Omental fat pad (tissue), 4 donors: ENCODE measurements around the gene ISM1. TPM values are rescaled to one million over a fixed set of nuclear protein-coding genes. Genes with fewer than 3 reads are reported as not detected.

Experiments used
- ATAC-seq: fragments of 150-250 bp; one replicate; pipeline ENCODE4 v1.9.1; 2016; ENCODE audit warnings: mild to moderate bottlenecking, moderate library complexity; ENCODE audit not compliant: low FRiP score
- DNase-seq: peaks from one replicate; pipeline ENCODE4 v3.0.0-alpha.2; 2019; ENCODE audit warnings: low spot score
- CTCF ChIP-seq, 3 donors: fragments of 450-650 bp; IDR thresholded peaks; one replicate each; pipeline ENCODE4 v1.5.1; 2016 to 2017; ENCODE audit warnings: antibody characterized with exemption in 3 of 3, mild to moderate bottlenecking in 3 of 3, moderate library complexity in 2 of 3
- total RNA-seq, 4 donors: library from RNA; depleted of rRNA; stranded (reverse); fragments of >200 nt; gene quantifications; one replicate each; pipeline ENCODE4 v1.1.0, GENCODE V29; 2016

Gene ISM1
- total RNA-seq, 4 donors from 2014 or later, result 1.6 to 7.9 (median 4.3) TPM

- TF ChIP-seq CTCF (IDR thresholded peaks at IDR 0.05), result no peak
- DNase-seq, result no peak
- no peak for ATAC-seq
These were observed 128.1 kb downstream of the ISM1 start for GRCh38 chr20:13349235-13349604.

Other genes starting within 250 kb of the ISM1 start
- 1 to 10 TPM; 5.5 to 9.7 (median 8.4) TPM for gene SPTLC3, start 212.3 kb upstream of the ISM1 start, total RNA-seq